ENCODE data around the gene FXN. TPM values are rescaled to one million over a fixed set of nuclear protein-coding genes. Genes with fewer than 3 reads are reported as not detected.
A peak's percentile ranks its signal among the peaks of the same experiment; 100 is the strongest.

Gene FXN
- polyA plus RNA-seq, 3 donors: 16.4 to 20.6 (median 18.1) TPM

- peak in 6 of 11 donors; percentile 67 to 81 (median 73) for DNase-seq (ENCODE audit: extremely low read depth in 1 of 11, low read depth in 9 of 11, low spot score in 4 of 11)
These were observed 85.0 kb downstream of the FXN start for GRCh38 chr9:69120380-69121154.

GRCh38 chr9:69121155-69122081 is 85.9 kb downstream of the FXN start:
- DNase-seq (ENCODE audit: extremely low read depth in 1 of 11, low read depth in 9 of 11, low spot score in 4 of 11): peak in 3 of 11 donors; percentile 24 to 51 (median 36)

GRCh38 chr9:69122082-69122548 is 86.6 kb downstream of the FXN start:
- DNase-seq (ENCODE audit: extremely low read depth in 1 of 11, low read depth in 9 of 11, low spot score in 4 of 11): peak in 8 of 11 donors; percentile 41 to 71 (median 56)

DNA sequence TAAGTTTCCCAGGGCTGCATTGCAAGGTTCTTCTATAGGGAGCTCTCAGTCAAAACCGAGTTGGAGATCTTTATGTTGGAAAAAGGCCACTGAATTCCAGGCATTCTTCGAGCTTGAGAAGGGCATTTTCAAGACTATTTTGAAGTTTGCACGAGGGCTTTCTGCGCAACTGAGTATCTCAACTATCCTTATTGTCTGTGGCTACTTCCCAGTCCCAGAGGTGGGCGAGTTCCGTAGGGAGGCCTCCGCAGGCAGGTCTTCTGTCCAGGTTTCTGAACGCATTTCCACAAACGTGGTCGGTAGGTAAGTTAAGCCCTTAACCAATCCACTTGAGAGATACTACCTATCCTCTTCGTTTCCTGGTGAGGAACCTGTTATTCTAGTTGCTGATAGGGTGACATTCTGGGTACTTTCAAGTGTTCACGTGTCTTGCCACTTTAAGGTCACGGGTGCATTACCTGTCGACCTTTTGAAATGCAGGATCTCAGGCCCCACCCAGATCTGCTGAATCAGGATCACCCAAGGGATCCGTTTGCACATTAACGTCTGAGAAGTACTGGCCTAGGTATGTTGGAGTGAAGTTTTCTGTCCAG is 87.1 kb downstream of the FXN start:
- DNase-seq (ENCODE audit: extremely low read depth in 1 of 11, low read depth in 9 of 11, low spot score in 4 of 11): peak in 1 of 11 donors; percentile 36

- no peak for DNase-seq (ENCODE audit: extremely low read depth in 1 of 11, low read depth in 9 of 11, low spot score in 4 of 11)
These were observed 95.2 kb downstream of the FXN start for GRCh38 chr9:69130456-69131441.

DNA sequence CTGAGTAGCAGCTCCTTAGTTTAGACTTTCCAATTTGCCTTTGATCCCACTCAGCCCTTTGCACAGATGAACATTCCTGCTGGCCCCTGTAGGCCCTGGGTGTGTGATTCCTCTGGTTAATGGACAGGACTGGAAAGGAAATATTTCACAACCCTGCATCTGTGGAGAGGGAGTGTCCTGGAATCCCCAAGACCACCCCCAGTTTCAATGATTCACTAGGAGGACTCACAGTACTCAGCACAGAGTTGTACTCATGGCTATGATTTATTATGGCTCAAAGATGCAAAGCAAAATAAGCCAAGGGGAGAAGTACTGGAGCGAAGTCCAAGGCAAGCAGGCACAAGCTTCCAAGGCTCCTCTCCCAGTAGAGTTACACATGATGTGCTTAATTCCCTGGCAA is 96.1 kb downstream of the FXN start:
- peak in 3 of 11 donors; percentile 53 to 59 (median 54) for DNase-seq (ENCODE audit: extremely low read depth in 1 of 11, low read depth in 9 of 11, low spot score in 4 of 11)

DNA sequence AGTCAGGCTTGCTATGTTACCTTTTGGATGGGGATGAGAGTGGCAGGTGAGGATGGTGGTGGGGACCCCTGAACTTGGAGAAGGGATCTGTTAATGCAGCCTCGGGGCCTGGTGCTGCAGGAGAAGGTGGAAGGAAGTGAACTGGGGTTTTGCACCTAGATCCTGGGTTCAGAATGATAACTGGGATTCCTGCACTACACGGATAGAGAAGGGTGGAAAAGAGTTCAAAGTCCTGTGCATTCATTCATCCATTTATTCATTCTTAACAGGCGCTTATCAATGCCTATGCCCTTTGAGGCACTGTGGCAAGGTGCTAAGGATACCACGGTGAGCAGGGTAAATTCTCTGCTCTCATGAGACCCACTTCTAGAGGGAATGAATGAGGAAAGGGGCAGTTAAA is 96.8 kb downstream of the FXN start:
- no peak for DNase-seq (ENCODE audit: extremely low read depth in 1 of 11, low read depth in 9 of 11, low spot score in 4 of 11)

DNA sequence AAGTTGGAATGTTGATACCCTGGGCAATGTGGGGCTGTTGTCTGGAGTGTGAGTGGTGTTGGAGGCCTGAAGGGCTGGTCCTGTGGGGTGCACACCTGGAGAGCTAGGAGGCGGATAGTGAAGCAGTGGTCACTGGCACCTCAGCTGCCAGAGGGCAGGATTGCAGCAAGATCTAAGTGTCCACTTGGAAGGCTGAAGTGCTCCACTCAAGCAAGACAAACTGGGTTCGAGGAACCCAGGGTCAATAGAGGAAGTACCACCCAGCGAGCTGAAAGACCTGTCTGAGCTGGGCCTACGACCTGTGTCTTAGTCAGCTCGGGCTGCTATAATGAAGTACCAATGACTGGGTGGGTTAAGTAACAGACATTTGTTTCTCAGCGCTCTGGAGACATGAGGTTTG is 98.9 kb downstream of the FXN start:
- no peak for DNase-seq (ENCODE audit: extremely low read depth in 1 of 11, low read depth in 9 of 11, low spot score in 4 of 11)

DNA sequence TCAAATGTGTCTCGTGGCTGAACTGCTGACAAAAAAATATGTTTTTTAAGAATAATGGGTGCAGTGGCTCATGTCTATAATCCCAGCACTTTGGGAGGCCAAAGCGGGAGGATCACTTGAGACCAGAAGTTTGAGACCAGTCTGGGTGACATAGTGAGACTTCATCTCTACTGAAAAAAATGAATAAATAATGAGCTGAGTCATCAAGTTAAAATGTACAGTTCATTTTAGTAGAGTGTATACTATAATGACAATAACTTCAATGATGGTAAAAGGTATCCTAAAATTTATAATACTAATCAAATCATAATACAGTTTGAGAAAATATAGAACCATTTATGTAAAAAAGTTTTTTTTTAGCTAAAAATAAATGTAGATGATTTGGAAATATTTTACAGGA is 100.6 kb downstream of the FXN start:
- DNase-seq (ENCODE audit: extremely low read depth in 1 of 11, low read depth in 9 of 11, low spot score in 4 of 11): no peak

DNA sequence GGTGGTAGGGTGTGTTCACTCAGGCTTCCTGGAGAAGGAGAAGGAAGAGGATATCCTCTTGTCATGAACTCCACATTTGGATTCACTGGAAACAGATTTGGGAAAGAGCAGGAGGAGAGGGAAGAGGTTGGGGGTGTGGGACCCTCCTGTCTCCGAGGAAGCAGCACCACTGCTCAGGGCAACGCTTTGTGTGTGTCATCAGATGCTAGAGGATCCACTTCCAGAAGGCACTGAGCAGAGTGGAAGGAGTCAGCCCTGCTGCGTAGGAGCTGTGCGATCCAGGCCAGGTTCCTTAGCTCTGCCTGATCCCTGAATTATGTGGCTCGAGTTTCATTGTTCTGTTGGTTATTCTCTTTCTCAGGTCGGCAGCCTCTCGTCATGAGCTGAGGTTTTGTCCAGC is 101.2 kb downstream of the FXN start:
- peak in 1 of 11 donors; percentile 20 for DNase-seq (ENCODE audit: extremely low read depth in 1 of 11, low read depth in 9 of 11, low spot score in 4 of 11)

- DNase-seq (ENCODE audit: extremely low read depth in 1 of 11, low read depth in 9 of 11, low spot score in 4 of 11): no peak
These were observed 101.8 kb downstream of the FXN start for GRCh38 chr9:69137311-69137710.

DNA sequence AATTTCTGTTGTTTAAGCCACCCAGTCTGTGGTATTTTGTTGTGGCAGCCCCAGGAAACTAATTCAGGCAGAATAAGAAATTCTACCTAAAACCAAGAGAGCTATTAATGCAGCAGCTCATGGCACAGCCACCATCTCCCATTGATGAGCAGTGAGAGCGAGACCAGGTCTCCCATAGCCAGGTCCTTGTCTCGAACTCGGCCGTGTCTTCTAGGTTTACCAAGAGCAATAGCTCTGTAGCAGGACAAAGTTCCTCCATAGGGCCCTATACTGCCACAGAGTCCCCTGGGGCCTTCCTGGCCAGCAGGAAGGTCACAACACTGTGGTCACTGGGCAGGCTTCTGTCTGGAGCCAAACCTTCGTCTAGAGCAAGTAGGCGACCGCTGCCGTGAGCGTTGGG is 104.0 kb downstream of the FXN start:
- no peak for DNase-seq (ENCODE audit: extremely low read depth in 1 of 11, low read depth in 9 of 11, low spot score in 4 of 11)

DNA sequence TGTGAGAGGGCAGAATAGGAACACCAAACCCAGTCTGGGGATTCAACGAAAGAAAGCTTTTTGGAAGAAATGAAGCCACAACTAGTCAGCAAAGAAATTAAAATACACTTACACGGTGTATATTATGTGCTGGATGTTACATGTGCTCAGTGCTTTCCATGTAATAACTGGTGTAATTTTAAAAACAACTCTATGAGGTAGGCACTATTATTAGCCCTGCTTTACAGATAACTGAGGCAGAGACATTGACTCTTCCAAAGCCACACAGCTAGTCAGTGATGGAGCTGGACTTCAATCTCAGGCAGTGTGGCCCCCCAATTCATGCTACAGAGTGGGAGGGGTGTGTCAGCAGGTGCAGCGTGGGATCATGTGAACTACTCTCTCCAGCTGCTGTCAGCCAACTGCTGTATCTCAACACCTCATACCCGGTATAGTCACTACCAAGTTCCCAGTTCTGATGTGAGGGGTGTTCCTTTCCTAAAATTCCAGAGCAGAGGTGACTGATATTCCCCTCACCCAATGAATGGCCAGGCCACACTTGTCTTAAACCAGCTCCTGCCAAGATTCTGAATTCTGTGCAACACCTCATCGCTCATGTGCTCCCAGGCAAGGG is 104.7 kb downstream of the FXN start:
- DNase-seq (ENCODE audit: extremely low read depth in 1 of 11, low read depth in 9 of 11, low spot score in 4 of 11): no peak

GRCh38 chr9:69141851-69142250 is 106.3 kb downstream of the FXN start:
- no peak for DNase-seq (ENCODE audit: extremely low read depth in 1 of 11, low read depth in 9 of 11, low spot score in 4 of 11)

DNA sequence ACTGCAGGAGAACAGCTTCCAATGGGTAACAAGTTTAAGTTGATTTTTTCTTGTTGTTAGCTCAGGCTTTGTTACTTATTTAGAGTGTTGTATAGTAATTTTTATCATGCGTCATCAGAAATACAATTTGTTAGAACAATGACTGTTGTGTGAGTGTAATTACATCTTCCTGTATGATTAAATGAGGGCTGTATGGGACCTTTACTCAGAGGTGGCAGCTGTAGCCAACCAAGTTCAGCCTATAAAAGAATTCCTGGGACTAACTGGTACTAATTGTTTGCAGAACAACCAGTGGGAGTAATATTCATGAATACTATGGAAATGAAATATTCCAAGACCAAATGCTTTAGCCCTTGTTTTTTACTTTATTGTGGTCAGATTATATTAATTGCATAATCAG is 107.7 kb downstream of the FXN start:
- DNase-seq (ENCODE audit: extremely low read depth in 1 of 11, low read depth in 9 of 11, low spot score in 4 of 11): no peak

- peak in 3 of 11 donors; percentile 32 to 59 (median 57) for DNase-seq (ENCODE audit: extremely low read depth in 1 of 11, low read depth in 9 of 11, low spot score in 4 of 11)
These were observed 109.7 kb downstream of the FXN start for GRCh38 chr9:69145144-69145715.

DNA sequence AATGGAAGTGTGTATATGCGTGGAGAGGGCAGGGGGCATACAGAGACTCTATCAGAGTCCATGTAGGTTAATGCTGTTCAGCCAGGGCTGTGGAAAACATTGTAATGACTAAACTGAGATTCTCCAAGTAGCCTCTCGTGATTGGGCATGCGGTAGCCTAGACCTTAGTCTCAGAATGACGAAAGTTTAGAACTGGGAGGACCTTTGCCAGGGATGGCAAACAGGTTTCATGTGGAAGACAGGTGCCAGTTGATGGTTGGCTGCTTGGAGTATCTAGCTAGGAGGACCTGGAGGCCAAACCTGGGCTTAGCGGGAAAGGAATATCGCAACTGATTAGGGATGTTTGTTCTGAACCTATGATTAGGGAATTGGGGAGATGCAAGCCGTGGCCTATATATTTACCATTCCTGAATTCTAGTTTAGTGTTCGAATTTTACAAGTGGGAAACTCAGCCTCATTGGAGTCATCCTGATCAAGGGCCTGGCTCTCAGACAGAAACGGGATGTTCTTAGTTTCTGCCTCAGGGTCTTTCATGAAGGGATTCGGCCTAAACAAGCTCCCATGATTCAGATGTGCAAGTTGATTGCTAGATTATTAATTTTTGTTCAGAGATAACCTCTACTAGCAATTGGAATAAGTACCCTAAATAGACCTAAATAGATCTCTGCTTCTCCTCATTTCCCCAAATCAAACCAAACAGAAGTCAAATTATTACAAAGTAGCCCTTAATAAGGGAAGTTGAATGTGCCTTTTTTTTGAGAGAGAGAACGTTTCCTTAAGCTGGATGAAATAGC is 111.7 kb downstream of the FXN start:
- no peak for DNase-seq (ENCODE audit: extremely low read depth in 1 of 11, low read depth in 9 of 11, low spot score in 4 of 11)
